Loucy (cell line): Measurements from ENCODE around the gene TYW3.
"Not testable (repeated sequence)": the region's sequence is repeated elsewhere in the genome, so short reads cannot be mapped to it uniquely, and the experiment has no call there.

Experiments
- H2AFZ ChIP-seq: fragments of 200-600 bp; sonication (generic); 2 replicates; pipeline ENCODE4 v1.6.0; 2016; ENCODE audit warnings: antibody characterized with exemption, mild to moderate bottlenecking, low read length, moderate library complexity
- H3F3A ChIP-seq: fragments of 200-600 bp; 2 replicates; pipeline ENCODE4 v1.6.0; 2016; ENCODE audit warnings: antibody characterized with exemption, low read depth, mild to moderate bottlenecking
- H3K27me3 ChIP-seq: fragments of 200-600 bp; sonication (generic); 2 replicates; pipeline ENCODE4 v1.6.1; 2014; ENCODE audit warnings: low read length, mild to moderate bottlenecking; ENCODE audit not compliant: insufficient read depth, poor library complexity, severe bottlenecking
- H3K36me3 ChIP-seq: fragments of 200-600 bp; sonication (generic); 2 replicates; pipeline ENCODE4 v1.6.1; 2016; ENCODE audit warnings: low read length; ENCODE audit not compliant: insufficient read depth
- H3K4me1 ChIP-seq: fragments of 200-600 bp; sonication (generic); 2 replicates; pipeline ENCODE4 v1.5.1; 2014; ENCODE audit warnings: low read length, mild to moderate bottlenecking; ENCODE audit not compliant: insufficient read depth, poor library complexity, severe bottlenecking
- H3K4me2 ChIP-seq: fragments of 200-600 bp; sonication (generic); 2 replicates; pipeline ENCODE4 v1.6.0; 2014; ENCODE audit warnings: antibody characterized with exemption, low read length, low read depth, mild to moderate bottlenecking; ENCODE audit not compliant: poor library complexity, severe bottlenecking
- H3K4me3 ChIP-seq: fragments of 200-600 bp; sonication (generic); 2 replicates; pipeline ENCODE4 v1.5.1; 2014; ENCODE audit warnings: low read length, mild to moderate bottlenecking, mixed read lengths; ENCODE audit not compliant: poor library complexity, severe bottlenecking
- H3K79me2 ChIP-seq: fragments of 200-600 bp; sonication (generic); 2 replicates; pipeline ENCODE4 v1.6.1; 2014; ENCODE audit warnings: low read length; ENCODE audit not compliant: insufficient read depth
- H3K9ac ChIP-seq: fragments of 200-600 bp; sonication (generic); 2 replicates; pipeline ENCODE4 v1.6.0; 2014; ENCODE audit warnings: mild to moderate bottlenecking, low read depth, low read length, moderate library complexity; ENCODE audit not compliant: poor library complexity, severe bottlenecking
- H3K9me2 ChIP-seq: fragments of 200-600 bp; sonication (generic); replicated peaks from 2 replicates; pipeline ENCODE4 v1.6.1; 2016; ENCODE audit warnings: low read depth, low read length, mixed read lengths
- H3K9me3 ChIP-seq: fragments of 200-600 bp; sonication (generic); 2 replicates; pipeline ENCODE4 v1.6.1; 2014; ENCODE audit warnings: mild to moderate bottlenecking, antibody characterized with exemption, low read length, low read depth; ENCODE audit not compliant: insufficient read depth
- H4K20me1 ChIP-seq: fragments of 200-600 bp; sonication (generic); 2 replicates; pipeline ENCODE4 v1.6.0; 2014; ENCODE audit warnings: antibody characterized with exemption, low read length, mild to moderate bottlenecking; ENCODE audit not compliant: insufficient read depth, poor library complexity, severe bottlenecking
- CTCF ChIP-seq: fragments of 200-600 bp; sonication (generic); conservative IDR thresholded peaks from 2 replicates; pipeline ENCODE4 v1.5.1; 2014; ENCODE audit warnings: mild to moderate bottlenecking, antibody characterized with exemption, low read length
- EZH2phosphoT487 ChIP-seq: fragments of 200-600 bp; IDR thresholded peaks from 2 replicates; pipeline ENCODE4 v1.6.1; 2018; ENCODE audit warnings: antibody characterized with exemption, mild to moderate bottlenecking, moderate library complexity, borderline replicate concordance

Gene TYW3

GRCh38 chr1:74731399-74732052, 1.4 kb upstream of the TYW3 start:
- Histone ChIP-seq H3K4me3 (peak overlapping the region; percentile 84), H4K20me1 (peaks cover 12% of the 10 kb centered on the region), H3K4me1 (peaks cover 47% of the 10 kb centered on the region), H3K9me3 (peaks cover under 1% of the 10 kb centered on the region; the same call in 1 of the 2 replicates), H3K9me2 (no peaks in the 10 kb centered on the region), H3F3A (0 out of 2 replicates have a peak, but pooled peaks cover 3% of the 10 kb centered on the region), H3K4me2 (peak overlapping the region; percentile 90), H3K36me3 (no peaks in the 10 kb centered on the region), H2AFZ (no peak overlapping the region), H3K27me3 (no peaks in the 10 kb centered on the region), H3K79me2 (peaks cover 34% of the 10 kb centered on the region), H3K9ac (peak overlapping the region; percentile 94)
- TF ChIP-seq EZH2phosphoT487 (no peak), CTCF (no peak)

GRCh38 chr1:74732071-74732946, 643 bp upstream of the TYW3 start:
- peak overlapping the region; percentile 94 for H3K9ac ChIP-seq
- H3K27me3 ChIP-seq, H3F3A ChIP-seq, H3K36me3 ChIP-seq, H3K9me3 ChIP-seq, H3K9me2 ChIP-seq: not testable (repeated sequence)
- peak overlapping the region; percentile 84 for H3K4me3 ChIP-seq
- H2AFZ ChIP-seq: peak overlapping the region; percentile 94
- peaks cover 12% of the 10 kb centered on the region for H4K20me1 ChIP-seq
- H3K79me2 ChIP-seq: peaks cover 39% of the 10 kb centered on the region
- H3K4me1 ChIP-seq: peaks cover 47% of the 10 kb centered on the region
- H3K4me2 ChIP-seq: peak overlapping the region; percentile 90

GRCh38 chr1:74733604-74734484, 892 bp downstream of the TYW3 start:
- H3F3A ChIP-seq: 0 out of 2 replicates have a peak, but pooled peaks cover 3% of the 10 kb centered on the region
- peaks cover 14% of the 10 kb centered on the region; the same call in 1 of the 2 replicates for H3K36me3 ChIP-seq
- H3K27me3 ChIP-seq: no peaks in the 10 kb centered on the region
- no peaks in the 10 kb centered on the region for H3K9me2 ChIP-seq
- peaks cover 47% of the 10 kb centered on the region for H3K4me1 ChIP-seq
- H3K4me3 ChIP-seq: peak overlapping the region; percentile 84
- H3K9me3 ChIP-seq: no peaks in the 10 kb centered on the region
- TF ChIP-seq EZH2phosphoT487: no peak
- peak; percentile 77 for TF ChIP-seq CTCF
- peak overlapping the region; percentile 94 for H3K9ac ChIP-seq
- H4K20me1 ChIP-seq: peaks cover 12% of the 10 kb centered on the region
- peak overlapping the region; percentile 90 for H3K4me2 ChIP-seq
- peak overlapping the region; percentile 94 for H2AFZ ChIP-seq
- peaks cover 39% of the 10 kb centered on the region for H3K79me2 ChIP-seq
